Activated CD8-positive, alpha-beta memory T cell treated with anti-CD3 and anti-CD28 coated beads for 24 hours (primary cell): ENCODE measurements around the gene AGMO.

ENCODE experiments used
- DNase-seq: peaks from one replicate; pipeline ENCODE4 v3.0.0-alpha.2; 2020

Gene AGMO

DNA sequence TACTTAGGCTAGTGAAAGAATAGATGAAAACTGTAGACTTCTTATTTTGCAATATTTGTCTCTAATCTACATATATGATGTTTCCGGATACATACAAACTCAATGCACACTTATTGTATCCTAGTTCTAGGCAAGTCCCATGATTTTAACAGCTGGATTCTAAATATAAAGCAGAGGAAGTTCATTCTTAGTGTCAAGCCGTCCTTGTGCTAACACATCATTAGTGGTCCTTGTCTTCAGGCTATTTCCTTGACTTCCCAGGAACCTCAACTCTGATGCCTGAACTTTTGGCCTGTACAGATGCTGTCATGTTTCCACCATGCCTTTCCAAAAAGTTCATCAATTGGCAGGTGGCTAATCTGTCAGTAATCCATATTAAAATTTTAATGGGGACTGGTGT, 357.4 kb downstream of the AGMO start:
- no peak for DNase-seq

DNA sequence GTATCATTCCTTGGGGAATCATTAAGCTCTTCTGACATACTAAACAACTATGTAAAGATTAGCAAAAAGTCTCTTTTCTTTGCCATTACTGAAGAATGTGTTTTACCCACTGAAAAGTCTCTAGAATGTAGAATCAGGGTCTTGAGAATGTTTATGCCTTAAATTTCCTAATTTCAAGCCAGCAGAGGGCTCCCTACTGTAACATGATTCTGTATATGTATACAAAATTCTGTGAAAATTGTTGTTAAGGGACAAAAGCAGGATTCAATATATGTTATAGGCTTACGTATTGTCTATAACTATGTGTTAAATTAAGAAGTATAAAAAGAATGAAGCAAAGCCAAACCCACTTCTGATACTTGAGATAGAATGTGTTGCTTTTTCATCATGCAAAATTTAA, 362.3 kb downstream of the AGMO start:
- no peak for DNase-seq

DNA sequence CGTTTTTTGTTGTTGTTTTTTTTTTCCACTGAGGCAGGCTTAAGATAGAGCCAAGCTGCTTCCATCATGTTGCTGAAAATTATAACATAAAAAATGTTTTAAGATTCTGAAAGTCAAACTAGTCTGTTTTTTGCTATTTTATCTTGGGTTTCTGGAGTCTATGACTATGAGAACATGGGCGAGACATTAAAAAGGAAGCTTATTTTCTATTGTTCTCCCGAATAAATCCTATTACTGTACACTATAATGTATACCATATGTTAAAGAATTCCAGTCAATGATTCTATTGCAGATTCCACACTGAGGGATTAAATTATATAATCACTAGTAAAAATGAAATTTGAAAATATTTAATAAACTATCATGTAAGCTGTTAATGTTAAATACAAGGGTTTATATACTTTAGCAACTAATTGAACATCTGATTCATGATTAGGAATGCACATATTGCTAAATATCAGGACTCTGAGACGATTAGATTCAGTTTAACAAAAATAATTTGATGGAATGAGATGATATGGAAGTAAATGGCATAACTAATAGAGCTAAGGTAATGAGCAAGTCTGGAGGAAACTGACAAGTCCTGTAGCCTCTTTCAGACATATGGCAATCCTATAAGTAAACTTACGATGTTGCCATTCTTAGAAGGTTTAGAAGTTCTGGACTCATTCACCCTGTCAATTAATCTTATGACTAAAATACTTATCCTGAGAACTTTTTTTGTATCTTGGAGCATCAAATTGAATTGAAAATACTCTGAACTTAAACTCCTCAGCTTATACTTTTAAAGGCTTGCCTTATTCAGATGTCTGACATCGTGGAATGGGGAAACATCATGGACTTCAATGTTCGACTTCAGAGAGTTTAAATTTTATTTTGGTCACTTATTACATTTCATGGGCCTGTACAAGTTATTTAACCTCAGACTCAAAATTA, 364.5 kb downstream of the AGMO start:
- no peak for DNase-seq

DNA sequence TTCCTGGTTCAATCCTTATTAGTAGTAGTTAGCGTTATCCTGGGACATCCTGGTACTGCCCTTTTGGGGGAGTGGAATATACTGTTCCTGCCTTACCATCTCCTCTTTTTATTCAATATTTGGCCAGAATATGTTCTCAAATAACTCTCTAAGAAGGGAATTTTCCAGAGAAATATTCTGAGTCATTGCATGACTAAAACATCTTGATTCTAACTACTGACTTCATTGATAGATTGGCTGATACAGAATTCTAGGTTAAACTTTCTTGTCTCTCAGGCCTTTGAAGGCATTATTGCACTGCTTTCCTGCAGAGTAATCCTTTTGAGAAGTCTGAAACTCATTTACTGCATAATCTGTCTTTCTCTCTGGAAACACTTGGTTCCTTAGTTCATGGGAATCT, 383.8 kb downstream of the AGMO start:
- no peak for DNase-seq

DNA sequence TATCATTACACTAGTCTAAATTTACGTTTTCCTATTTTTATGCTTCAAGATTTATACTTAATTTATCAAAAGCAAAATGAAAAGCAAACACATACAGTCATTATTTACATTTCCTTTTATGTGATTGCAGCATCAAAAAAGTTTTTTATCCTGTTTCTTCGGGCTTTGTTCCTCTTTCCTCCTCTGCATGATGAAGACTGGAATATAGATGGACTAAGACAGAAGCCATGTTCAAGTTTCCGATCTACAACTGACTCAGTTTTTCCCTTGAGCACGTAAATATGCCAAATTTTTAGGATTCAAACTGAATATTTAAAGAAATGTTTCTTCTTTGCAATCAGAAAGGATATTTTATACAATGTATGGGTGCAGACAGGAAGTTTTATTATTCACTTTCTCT, 385.7 kb downstream of the AGMO start:
- no peak for DNase-seq

- DNase-seq = no peak
These were observed 386.7 kb downstream of the AGMO start for GRCh38 chr7:15175152-15175551.

DNA sequence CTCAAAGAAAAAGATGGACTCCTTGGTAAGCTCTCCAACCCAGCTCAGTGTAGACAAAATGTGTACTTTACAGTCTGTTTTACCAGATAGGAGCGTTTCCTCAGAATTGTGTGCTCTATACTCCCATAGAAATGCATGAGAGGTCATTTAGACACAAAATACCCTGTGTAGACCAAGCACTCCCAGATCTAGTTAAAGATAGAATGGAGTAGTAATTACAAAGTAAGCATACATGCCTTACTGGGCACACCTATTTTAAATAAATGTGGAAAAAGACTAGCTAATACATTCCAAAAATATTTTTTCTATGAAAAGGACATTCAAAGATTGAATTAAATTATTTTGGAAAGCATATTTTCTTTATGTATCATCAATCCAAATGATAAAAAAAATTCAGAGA, 387.3 kb downstream of the AGMO start:
- no peak for DNase-seq

- DNase-seq = no peak
These were observed 393.3 kb downstream of the AGMO start for GRCh38 chr7:15168489-15168888.

DNA sequence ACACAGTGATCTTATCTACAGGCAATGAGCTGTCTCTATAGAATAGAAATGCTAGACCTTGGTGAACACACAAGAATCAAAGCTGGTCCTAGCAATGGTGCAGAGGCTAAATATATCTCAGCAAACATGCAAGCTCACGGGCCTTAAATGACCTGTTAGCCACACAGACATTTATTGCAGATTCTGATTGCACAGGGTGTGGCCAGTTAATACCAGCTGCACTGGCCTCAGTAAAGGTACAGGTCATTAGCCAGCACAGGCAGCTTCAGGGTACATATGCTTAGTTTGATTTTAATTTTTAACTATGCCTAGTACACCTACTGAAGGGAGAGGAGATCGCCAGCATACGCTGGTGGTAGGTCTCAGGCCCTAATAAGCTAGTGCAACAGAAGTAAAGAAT, 393.9 kb downstream of the AGMO start:
- no peak for DNase-seq

DNA sequence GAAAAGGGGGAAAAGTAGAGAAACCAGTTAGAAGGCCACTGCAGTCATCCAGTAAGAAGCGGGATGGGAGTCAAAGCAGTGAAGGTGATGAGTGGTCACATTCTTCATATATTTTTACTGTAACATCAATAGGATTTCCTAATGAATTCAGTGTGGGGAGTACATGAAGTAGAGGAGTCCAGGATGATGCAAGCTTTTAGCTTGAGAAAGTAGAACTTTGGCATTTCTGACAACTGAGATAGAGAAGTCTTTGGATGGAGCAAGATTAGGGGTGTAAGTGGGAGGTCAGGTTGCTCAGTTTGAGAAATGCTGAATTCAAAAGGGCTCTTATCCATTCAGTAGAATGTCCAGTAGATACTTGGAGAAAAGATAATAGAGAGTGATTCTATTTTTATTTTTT, 395.2 kb downstream of the AGMO start:
- DNase-seq = no peak

DNA sequence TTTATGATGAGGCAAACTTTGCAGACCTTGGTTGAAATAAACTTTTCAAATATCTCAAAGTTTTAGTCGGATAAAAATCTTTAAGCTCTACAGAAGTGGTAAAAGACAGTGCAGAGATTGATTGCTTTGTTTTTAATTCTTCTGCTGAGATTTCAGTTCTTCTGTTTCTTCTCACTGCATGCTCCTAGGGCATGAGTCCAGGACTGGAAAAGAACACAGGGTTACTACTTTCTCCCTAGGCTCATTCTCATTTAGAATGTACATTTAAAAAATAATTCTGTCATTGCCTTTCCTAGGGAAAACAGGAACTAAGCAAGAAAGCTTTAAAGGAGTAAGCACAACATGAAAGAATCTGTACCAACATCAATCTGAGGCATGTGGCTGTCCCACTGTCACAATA, 402.6 kb downstream of the AGMO start:
- DNase-seq = no peak

DNA sequence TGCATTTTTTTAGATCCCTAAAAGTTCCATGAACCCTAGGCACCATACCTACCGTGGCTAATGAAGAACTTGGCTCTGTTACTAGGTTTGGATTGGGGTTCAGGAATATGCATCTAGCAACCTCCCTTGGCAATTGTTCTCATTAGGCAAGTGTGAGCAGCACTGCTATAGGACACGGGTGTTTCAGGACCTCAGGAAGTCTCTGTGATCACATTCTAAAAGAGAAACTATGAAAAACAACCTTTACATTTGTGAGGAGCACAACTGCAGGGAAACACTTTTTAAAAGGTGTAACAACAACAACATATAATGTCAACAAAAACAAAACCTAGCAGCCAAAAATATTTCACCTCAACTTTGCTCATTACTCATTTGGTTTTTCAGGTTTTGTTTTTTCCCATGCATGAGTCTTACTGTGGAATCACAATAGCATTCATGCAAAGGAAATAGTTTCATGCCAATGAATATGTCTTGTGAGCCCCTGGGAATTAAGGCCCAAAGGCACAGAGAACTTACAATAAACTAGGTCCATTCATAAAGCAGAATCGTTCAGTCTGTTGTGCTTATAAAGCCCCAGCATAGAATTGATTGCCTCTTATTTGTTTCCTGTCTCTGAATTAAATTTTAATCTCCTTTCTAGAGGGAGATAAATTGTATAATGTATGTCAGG, 403.5 kb downstream of the AGMO start:
- DNase-seq = no peak
